SIG-M5 treated with dmso at 0.1 percent for 504 hours (cell line): ENCODE results near the gene RETREG2.
"Not testable (repeated sequence)": the region's sequence is repeated elsewhere in the genome, so short reads cannot be mapped to it uniquely, and the experiment has no call there.

Source experiments
- DNase-seq: peaks from one replicate; lab custom pipeline; 2025; ENCODE audit not compliant: unreplicated experiment; lab: John Stamatoyannopoulos, UW

The RETREG2 gene

DNA sequence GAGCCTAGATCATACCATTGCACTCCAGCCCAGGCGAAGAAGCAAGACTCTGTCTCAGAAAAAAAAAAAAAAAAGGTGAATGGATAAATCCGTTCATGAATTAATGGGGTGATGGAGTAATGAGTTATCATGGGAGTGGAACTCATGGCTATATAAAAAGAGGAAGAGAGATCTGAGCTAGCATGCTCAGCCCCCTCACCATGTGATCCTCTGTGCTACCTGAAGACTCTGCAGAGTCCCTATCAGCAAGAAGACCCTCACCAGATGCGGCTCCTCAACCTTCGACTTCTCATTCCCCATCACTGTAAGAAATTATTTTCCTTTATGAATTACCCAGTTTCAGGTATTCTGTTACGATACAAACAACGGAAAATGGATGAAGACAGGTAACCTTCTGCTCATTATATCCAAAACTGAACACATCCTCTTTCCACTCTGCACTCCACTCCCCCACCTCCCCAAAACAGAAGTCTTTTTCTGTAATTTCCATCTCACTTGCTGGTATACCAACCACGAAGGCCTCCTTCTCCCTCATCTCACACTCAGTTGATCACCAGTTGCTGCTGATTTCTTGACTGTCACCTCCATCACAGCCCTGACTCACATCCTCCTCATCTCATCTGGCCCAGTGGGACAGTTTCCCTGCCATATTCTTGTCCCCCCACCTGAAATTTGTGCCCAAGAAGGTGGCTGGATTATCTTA is 8.8 kb downstream of the RETREG2 start:
- no peak for DNase-seq

- no peak for DNase-seq
Measured at GRCh38 chr2:219197388-219197787, 19.3 kb downstream of the RETREG2 start.

- DNase-seq: no peak
Measured at GRCh38 chr2:219198974-219199373, 20.9 kb downstream of the RETREG2 start.

DNA sequence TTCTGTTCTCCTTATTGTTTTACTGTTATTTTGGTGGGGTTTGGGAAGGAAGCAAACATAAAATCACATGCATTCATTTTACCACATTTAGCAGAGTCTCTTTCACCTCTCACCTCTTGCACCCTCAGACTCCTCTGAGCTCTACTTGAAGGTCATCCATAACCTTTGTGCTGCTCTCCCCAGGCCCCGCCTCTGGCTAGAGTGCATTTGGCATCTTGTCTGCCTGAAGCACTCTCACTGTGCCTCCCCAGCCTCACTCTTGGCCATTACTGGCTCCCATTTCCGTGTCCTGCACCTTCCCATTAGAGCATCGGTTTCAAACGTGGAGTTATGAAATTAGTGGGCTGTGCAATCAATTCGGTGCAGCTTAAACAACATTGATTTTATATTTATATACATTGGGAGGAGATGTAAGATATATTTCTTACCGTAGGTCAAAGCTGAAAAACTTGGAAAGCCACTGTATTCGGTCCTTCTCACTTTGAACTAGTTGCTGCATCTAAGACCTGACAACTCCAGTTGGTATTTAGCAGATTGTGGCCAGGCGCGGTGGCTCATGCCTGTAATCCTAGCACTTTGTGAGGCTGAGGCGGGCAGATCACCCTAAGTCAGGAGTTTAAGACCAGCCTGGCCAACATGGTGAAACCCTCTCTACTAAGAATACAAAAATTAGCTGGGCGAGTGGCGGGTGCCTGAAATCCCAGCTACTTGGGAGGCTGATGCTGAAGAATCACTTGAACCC is 21.6 kb downstream of the RETREG2 start:
- DNase-seq: no peak

DNA sequence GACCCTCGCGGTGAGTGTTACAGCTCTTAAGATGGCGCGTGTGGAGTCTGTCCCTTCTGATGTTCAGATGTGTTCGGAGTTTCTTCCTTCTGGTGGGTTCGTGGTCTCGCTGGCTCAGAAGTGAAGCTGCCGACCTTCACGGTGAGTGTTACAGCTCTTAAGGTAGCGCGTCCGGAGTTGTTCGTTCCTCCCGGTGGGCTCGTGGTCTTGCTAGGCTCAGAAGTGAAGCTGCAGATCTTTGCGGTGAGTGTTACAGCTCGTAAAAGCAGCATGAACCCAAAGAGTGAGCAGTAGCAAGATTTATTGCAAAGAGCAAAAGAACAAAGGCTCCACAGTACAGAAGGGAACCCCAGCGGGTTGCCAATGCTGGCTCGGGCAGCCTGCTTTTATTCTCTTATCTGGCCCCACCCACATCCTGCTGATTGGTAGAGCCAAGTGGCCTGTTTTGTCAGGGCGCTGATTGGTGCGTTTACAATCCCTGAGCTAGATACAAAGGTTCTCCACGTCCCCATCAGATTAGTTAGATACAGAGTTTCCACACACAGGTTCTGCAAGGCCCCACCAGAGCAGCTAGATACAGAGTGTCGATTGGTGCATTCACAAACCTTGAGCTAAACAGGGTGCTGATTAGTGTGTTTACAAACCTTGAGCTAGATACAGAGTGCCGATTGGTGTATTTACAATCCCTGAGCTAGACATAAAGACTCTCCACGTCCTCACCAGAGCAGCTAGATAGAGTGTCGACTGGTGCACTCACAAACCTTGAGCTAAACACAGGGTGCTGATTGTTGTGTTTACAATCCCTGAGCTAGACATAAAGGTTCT is 22.6 kb downstream of the RETREG2 start:
- DNase-seq: not testable (repeated sequence)

DNA sequence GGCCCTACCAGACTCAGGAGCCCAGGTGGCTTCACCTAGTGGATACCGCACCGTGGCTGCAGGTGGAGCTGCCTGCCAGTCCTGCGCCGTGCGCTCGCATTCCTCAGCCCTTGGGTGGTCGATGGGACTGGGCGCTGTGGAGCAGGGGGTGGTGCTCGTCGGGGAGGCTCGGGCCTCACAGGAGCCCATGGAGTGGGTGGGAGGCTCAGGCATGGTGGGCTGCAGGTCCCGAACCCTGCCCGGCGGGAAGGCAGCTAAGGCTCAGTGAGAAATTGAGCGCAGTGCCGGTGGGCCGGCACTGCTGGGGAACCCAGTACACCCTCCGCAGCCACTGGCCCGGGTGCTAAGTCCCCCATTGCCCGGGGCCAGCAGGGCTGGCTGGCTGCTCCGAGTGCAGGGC is 23.3 kb downstream of the RETREG2 start:
- DNase-seq: not testable (repeated sequence)

DNA sequence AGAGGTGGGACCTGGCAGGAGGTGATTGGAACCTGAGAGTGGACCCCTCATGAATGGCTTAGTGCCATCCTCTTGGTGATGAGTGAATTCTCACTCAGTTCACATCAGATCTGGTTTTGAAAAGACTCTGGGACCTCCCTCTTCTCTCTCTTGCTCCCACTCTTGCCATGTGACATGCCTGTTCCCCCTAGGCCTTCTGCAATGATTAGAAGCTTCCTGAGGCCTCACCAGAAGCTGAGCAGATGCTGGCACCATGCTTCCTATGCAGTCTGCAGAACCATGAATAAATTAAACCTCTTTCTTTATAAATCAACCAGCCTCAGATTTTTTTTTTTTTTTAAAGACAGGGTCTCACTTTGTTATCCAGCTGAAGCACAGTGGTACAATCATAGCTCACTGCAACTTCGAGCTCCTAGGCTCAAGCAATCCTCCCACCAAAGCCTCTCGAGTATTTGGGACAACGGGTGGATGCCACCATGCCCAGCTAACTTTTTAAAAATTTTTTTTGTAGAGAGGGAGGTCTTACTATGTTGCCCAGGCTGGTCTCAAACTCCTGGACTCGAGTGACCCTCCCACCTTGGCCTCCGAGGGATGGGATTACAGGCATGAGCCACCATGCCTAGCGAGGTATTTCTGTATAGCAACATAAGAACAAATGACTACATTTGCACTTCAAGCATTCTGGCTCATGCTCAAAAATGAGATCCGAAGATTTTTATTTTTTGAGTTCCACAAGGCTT is 26.5 kb downstream of the RETREG2 start:
- no peak for DNase-seq

DNA sequence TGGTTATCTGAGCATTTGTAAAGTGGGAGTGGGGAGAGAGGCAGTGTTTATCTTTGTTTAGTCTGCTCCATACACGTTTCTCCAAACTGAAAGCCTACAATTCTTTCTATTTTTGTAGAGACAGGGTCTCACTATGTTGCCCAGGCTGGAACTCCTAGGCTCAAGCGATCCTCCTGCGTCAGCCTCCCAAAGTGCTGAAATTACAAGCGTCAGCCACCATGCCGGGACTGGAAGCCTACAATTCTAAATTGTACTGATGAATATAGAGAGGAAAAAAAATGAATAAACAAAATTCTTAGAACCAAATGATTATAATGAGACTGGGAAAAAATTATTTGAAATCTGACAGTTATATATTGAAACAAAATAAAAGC is 27.1 kb downstream of the RETREG2 start:
- DNase-seq: no peak

GRCh38 chr2:219205981-219206327 is 27.9 kb downstream of the RETREG2 start:
- DNase-seq: no peak

DNA sequence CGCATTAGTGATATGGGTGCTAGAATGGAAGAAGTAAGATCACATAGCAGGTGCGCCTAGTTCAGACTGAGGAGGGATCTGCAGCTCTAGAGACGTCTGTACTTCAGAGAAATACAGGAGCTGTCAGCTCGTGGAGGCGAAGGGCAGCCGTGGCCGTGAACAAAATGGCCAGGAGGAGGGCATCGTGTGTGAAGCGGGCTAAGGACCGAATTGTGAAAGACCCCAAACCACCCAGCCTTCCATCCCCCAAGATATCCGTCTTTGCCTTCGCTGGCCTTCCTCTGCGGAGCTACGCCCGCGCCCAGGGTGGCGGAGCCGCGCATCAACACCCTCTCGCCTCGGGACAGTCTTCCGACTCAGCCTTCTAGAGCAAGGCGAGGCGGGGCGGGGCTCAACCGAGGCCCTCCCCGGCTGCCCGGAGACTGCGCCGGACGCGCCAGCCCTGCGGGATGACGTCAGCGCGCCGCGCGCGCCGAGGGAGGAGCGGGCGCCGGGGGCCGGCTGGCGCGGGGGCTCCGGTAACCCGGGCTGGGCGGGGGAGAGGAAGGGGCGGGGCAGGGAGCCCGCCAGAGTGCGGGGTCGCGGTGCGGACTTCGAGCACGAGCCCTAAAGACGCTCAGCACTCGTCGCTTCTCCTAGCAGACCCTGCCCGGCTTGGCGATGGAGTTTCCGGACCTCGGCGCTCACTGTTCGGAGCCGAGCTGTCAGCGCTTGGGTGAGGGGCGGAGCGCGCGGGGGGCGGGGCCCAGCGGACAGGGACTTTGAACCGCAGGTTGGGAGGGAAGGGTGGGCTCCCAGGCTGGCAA is 28.5 kb downstream of the RETREG2 start, which contains the start of gene ZFAND2B:
ZFAND2B (plus strand) TSS at position 455 of the 806 bp plus-strand sequence; CDS start at position 661, 206 bp downstream.
- peak; percentile 95 for DNase-seq

DNA sequence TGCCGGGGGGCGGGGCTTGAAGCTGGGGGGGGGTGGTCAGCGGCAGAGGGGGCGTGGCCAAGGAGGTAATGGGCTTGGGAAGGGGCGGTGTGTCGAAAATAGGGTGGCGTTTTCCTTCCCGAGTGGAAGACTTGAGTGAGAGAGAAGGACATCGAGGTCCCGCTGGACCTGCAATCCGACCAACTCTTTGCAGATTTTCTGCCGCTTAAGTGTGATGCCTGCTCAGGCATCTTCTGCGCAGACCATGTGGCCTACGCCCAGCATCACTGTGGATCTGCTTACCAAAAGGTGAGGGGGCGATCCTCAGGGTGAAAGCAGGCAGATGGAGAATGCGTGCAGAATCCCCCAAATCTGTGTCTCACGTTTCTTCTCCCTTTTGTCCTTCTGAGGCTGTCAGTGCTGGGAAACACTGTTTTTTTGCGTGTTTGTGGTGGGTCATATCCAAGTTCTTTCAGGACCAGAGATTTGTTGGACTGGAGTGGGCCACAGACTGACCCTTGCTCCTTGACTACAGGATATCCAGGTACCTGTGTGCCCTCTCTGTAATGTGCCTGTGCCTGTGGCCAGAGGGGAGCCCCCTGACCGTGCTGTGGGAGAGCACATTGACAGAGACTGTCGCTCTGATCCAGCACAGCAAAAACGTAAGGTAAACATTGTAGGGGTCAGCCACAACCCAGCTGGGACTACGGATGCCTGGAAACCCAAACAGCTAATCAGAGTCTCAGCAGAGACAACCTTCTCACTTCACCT is 29.2 kb downstream of the RETREG2 start:
- no peak for DNase-seq

DNA sequence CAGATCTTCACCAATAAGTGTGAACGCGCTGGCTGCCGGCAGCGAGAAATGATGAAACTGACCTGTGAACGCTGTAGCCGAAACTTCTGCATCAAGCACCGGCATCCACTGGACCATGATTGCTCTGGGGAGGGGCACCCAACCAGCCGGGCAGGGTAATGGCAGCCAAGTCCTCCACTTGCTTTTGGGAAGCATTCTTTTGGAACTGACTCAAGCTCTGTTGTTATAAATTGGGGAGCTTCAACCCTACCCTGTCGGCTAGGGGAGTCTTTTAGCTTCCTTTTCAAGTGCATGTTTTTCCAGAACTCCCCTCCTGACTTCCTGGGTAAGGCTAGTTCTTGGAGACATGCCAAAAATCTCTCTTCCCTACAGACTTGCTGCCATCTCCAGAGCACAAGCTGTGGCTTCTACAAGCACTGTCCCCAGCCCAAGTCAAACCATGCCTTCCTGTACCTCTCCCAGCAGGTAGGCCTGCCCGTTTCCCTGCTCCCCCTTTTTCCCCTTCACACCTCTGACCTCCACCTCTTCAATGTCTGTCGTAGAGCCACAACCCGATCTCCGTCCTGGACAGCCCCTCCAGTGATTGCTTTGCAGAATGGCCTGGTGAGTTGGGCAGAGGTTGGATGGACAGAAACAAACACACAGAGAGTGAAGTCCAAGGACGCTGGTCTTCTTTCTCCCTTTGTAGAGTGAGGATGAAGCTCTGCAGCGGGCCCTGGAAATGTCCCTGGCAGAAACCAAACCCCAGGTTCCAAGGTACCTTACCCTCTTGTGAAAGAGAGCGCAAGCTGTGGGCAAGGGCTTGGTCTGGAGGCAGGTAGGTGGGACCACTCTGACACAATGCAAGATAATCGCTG is 30.0 kb downstream of the RETREG2 start:
- no peak for DNase-seq

DNA sequence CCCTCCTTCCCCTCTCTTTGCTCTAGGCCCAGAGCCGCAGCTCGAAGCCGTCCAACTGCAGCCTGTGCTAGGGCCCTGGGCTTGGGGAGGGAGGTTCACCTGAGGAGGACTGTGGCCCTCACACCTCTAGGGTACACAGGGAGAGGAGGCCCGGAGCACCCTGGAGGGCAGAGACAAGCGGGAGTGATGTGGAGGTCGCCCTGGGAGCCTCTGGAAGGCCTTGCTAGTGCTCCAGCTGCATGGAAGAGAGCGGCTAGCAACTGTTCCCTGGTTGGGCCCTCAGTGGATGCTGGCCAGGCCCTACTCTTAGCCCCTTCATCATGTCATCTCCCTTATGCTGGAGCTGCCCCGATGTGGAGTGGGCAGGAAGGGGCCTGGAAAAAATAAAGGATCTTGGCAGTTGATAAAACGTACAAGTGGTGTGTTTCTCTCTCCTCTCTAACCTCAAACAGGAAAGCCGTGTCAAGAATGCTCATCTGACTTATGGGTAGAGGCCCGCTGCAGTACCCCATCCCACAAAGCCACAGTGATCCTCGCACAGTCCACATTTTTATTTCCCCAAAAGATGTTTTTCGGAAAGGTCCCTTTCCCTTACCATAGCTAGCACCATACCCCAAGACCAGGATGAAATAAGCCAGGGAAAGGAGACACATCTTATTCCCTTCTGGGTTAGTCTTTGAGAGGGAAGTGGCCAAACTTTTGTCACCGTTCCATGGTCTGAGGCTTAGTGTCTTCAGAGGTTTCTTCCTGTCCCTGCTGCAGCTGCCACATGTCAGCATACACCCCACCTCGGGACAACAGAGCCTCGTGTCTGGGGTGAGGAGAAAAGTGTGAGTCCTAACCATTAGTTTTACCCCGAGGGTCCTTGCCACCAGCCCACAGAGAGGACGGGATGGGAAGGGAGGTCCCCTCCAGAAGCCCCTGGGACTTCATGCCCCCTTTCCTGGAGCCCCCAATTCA is 31.4 kb downstream of the RETREG2 start:
- no peak for DNase-seq

GRCh38 chr2:219210196-219210885 is 32.3 kb downstream of the RETREG2 start:
- no peak for DNase-seq

DNA sequence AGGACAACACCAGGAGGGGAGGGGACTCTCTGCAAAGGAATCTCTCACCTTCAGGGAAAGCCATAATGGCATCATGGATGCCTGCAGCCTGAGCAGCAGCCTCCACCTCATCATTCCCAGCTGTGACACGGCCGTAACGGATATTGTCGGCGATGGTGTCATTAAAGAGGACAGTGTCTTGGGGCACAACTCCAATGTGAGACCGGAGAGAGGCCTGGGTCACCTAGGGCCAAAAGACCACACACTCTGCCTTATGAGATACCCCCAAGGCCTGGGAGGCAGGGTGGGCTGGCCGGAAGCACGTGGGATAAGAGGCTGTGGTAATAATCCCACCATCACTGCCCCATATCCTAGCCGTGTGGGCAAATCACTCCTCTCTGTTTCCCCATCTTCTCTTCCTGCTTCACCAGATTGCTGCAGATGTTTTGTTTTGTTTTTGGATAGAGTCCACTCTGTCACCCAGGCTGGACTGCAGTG is 32.8 kb downstream of the RETREG2 start:
- DNase-seq: no peak

GRCh38 chr2:219213026-219213415 is 34.9 kb downstream of the RETREG2 start:
- DNase-seq: no peak
